H1 (cell line): ENCODE measurements around the gene SMURF2. TPM values are rescaled to one million over a fixed set of nuclear protein-coding genes. Genes with fewer than 3 reads are reported as not detected.

Experiments
- CTCF ChIA-PET: fragments of 300-600 bp; sonication (Branson Sonifier 250); formaldehyde crosslinking; loops from one replicate; lab custom pipeline; 2021; ENCODE audit not compliant: partially characterized antibody; lab: Charles Lee
- POLR2A ChIA-PET: fragments of 300-600 bp; sonication (Branson Sonifier 250); formaldehyde crosslinking; loops from one replicate; lab custom pipeline; 2021; ENCODE audit warnings: inconsistent platforms; ENCODE audit not compliant: partially characterized antibody; lab: Charles Lee
- DNase-seq, 2 experiments: peaks; one replicate each; pipeline versions ENCODE4 v3.0.0 to v3.0.0-alpha.2; 2010 to 2022; ENCODE audit warnings: low spot score in 2 of 2, low read depth in 1 of 2, mixed read lengths in 1 of 2
- FAIRE-seq: peaks from 2 replicates; lab custom pipeline; 2011; peaks lifted over from hg19 to GRCh38; lab: Jason Lieb, UNC
- H2AFZ ChIP-seq: 2 replicates; pipeline ENCODE4 v1.8.1; 2012; ENCODE audit warnings: low read length, inconsistent platforms
- H2AK5ac ChIP-seq: 2 replicates; pipeline ENCODE4 v1.6.1; 2013; ENCODE audit warnings: low read depth, low read length
- H2BK120ac ChIP-seq: replicated peaks from 2 replicates; pipeline ENCODE3; 2013; ENCODE audit warnings: low read depth, low read length, inconsistent platforms
- H2BK12ac ChIP-seq: 2 replicates; pipeline ENCODE4 v1.6.1; 2013; ENCODE audit warnings: low read depth, low read length
- H2BK15ac ChIP-seq: 2 replicates; pipeline ENCODE4 v1.6.1; 2013; ENCODE audit warnings: low read length
- H2BK20ac ChIP-seq: 2 replicates; pipeline ENCODE4 v1.6.1; 2013; ENCODE audit warnings: low read length
- H2BK5ac ChIP-seq: 2 replicates; pipeline ENCODE4 v1.6.1; 2013; ENCODE audit warnings: low read depth, low read length
- H3K14ac ChIP-seq: 2 replicates; pipeline ENCODE4 v1.6.1; 2013; ENCODE audit warnings: inconsistent platforms; ENCODE audit not compliant: insufficient read length
- H3K18ac ChIP-seq: 2 replicates; pipeline ENCODE4 v1.6.1; 2013; ENCODE audit warnings: low read length; ENCODE audit errors: extremely low read depth
- H3K23ac ChIP-seq: 2 replicates; pipeline ENCODE4 v1.6.1; 2013; ENCODE audit warnings: inconsistent platforms; ENCODE audit not compliant: insufficient read length
- H3K23me2 ChIP-seq: 2 replicates; pipeline ENCODE4 v1.6.1; 2013; ENCODE audit warnings: low read depth, low read length
- H3K27ac ChIP-seq: 2 replicates; pipeline ENCODE4 v1.6.1; 2011; ENCODE audit warnings: low read depth, low read length, inconsistent platforms
- H3K27me3 ChIP-seq, 4 experiments: replicated peaks in 1 of 4; 1 replicate in 1 of 4; 2 replicates in 3 of 4; pipeline versions ENCODE4 v1.6.1 to v1.8.1; 2011 to 2013; ENCODE audit warnings: low read length in 3 of 4, mild to moderate bottlenecking in 3 of 4, inconsistent platforms in 2 of 4, mixed read lengths in 2 of 4, moderate library complexity in 1 of 4; ENCODE audit not compliant: control insufficient read depth in 3 of 4, insufficient read depth in 3 of 4; ENCODE audit errors: extremely low read depth in 1 of 4
- H3K36me3 ChIP-seq, 4 experiments: 2 replicates each; pipeline versions ENCODE4 v1.6.1 to v1.8.1; 2011 to 2013; ENCODE audit warnings: mild to moderate bottlenecking in 4 of 4, low read length in 3 of 4, moderate library complexity in 2 of 4, control low read depth in 1 of 4, inconsistent platforms in 1 of 4; ENCODE audit not compliant: insufficient read depth in 4 of 4, control insufficient read depth in 2 of 4
- H3K4ac ChIP-seq: replicated peaks from 2 replicates; pipeline ENCODE3; 2013; ENCODE audit warnings: low read length, low read depth, mixed read lengths, inconsistent platforms; ENCODE audit not compliant: insufficient read length
- H3K4me1 ChIP-seq, 4 experiments: replicated peaks in 1 of 4; 1 replicate in 1 of 4; 2 replicates in 3 of 4; pipeline versions ENCODE4 v1.6.1 to v1.8.1; 2011 to 2013; ENCODE audit warnings: low read length in 3 of 4, inconsistent platforms in 2 of 4, mixed read lengths in 1 of 4; ENCODE audit not compliant: insufficient read depth in 4 of 4, control insufficient read depth in 3 of 4
- H3K4me2 ChIP-seq, 2 experiments: 2 replicates each; pipeline versions ENCODE4 v1.6.1 to v1.8.1; 2011 to 2013; ENCODE audit warnings: low read depth in 2 of 2, low read length in 2 of 2, control low read depth in 1 of 2, inconsistent platforms in 1 of 2, mild to moderate bottlenecking in 1 of 2; ENCODE audit not compliant: insufficient read depth in 1 of 2
- H3K4me3 ChIP-seq, 4 experiments: fragments of 200-600, 300-600 bp in 1 of 4; sonication (generic), shearing (Covaris generic), sonication (Bioruptor Twin) in 1 of 4; 2 replicates each; pipeline versions ENCODE4 v1.5.1 to v1.8.1; 2011 to 2016; ENCODE audit warnings: low read length in 4 of 4, low read depth in 3 of 4, control low read depth in 2 of 4, inconsistent platforms in 2 of 4, mild to moderate bottlenecking in 2 of 4, mixed read lengths in 1 of 4, moderate library complexity in 1 of 4; ENCODE audit not compliant: insufficient read depth in 2 of 4; ENCODE audit errors: extremely low read depth in 1 of 4
- H3K56ac ChIP-seq: replicated peaks from 2 replicates; pipeline ENCODE3; 2013; ENCODE audit warnings: low read depth, mild to moderate bottlenecking, mixed read lengths, low read length, inconsistent platforms; ENCODE audit not compliant: insufficient read length
- H3K79me1 ChIP-seq: 2 replicates; pipeline ENCODE4 v1.6.1; 2013; ENCODE audit warnings: low read depth, low read length, control low read depth
- H3K79me2 ChIP-seq, 2 experiments: 2 replicates each; pipeline versions ENCODE4 v1.6.1 to v1.8.1; 2012 to 2013; ENCODE audit warnings: low read length in 2 of 2, mild to moderate bottlenecking in 2 of 2, inconsistent platforms in 1 of 2; ENCODE audit not compliant: insufficient read depth in 2 of 2, control insufficient read depth in 1 of 2
- H3K9ac ChIP-seq, 4 experiments: replicated peaks in 1 of 4; 1 replicate in 1 of 4; 2 replicates in 3 of 4; pipeline versions ENCODE4 v1.6.1 to v1.8.1; 2011 to 2013; ENCODE audit warnings: low read depth in 3 of 4, low read length in 3 of 4, control low read depth in 2 of 4, mild to moderate bottlenecking in 2 of 4, moderate library complexity in 2 of 4, inconsistent platforms in 1 of 4; ENCODE audit errors: extremely low read depth in 1 of 4
- H3K9me3 ChIP-seq, 2 experiments: 2 replicates each; pipeline versions ENCODE4 v1.6.1 to v1.8.1; 2012 to 2013; ENCODE audit warnings: mild to moderate bottlenecking in 2 of 2, moderate library complexity in 2 of 2, control low read depth in 1 of 2, inconsistent platforms in 1 of 2, low read depth in 1 of 2, low read length in 1 of 2, mixed read lengths in 1 of 2; ENCODE audit not compliant: insufficient read depth in 2 of 2
- H4K20me1 ChIP-seq, 2 experiments: replicated peaks in 1 of 2; 2 replicates each; pipeline versions ENCODE3 to v1.8.1; 2011 to 2013; ENCODE audit warnings: inconsistent platforms in 2 of 2, low read length in 2 of 2, mild to moderate bottlenecking in 1 of 2; ENCODE audit not compliant: insufficient read depth in 2 of 2, control insufficient read depth in 1 of 2
- H4K5ac ChIP-seq: 2 replicates; pipeline ENCODE4 v1.6.1; 2013; ENCODE audit warnings: low read length, low read depth, mixed read lengths, inconsistent platforms; ENCODE audit not compliant: insufficient read length
- H4K8ac ChIP-seq: 2 replicates; pipeline ENCODE4 v1.8.0; 2013; ENCODE audit warnings: mild to moderate bottlenecking, moderate library complexity, low read length, inconsistent platforms; ENCODE audit not compliant: insufficient read depth; ENCODE audit errors: extremely low read depth
- H4K91ac ChIP-seq: replicated peaks from 2 replicates; pipeline ENCODE3; 2013; ENCODE audit warnings: low read length, mixed read lengths, inconsistent platforms; ENCODE audit not compliant: insufficient read length
- POLR2A ChIP-seq, 2 experiments: IDR thresholded peaks; 1 replicate in 1 of 2; 2 replicates in 1 of 2; pipeline ENCODE4 v1.6.1; 2011; ENCODE audit warnings: low read depth in 2 of 2, low read length in 2 of 2, mild to moderate bottlenecking in 2 of 2; ENCODE audit errors: control extremely low read depth in 1 of 2
- RAD21 ChIP-seq, 2 experiments: IDR thresholded peaks in 1 of 2; conservative IDR thresholded peaks in 1 of 2; 2 replicates each; pipeline ENCODE4 v1.6.1; 2011; ENCODE audit warnings: low read depth in 2 of 2, low read length in 2 of 2, improper control_type of control experiment in 1 of 2, inconsistent platforms in 1 of 2, mild to moderate bottlenecking in 1 of 2, moderate library complexity in 1 of 2
- WGBS, 2 experiments: shearing (Covaris generic) in 1 of 2; methylation state at CpG; one replicate each; pipeline versions ENCODE4 v1.1.6 to v1.1.7; 2013 to 2015; ENCODE audit warnings: low lambda C conversion rate in 2 of 2, mixed read lengths in 2 of 2, inconsistent platforms in 1 of 2, low coverage in 1 of 2, missing lambda C conversion rate in 1 of 2; ENCODE audit not compliant: insufficient replicate concordance in 2 of 2, insufficient coverage in 1 of 2, insufficient read length in 1 of 2; ENCODE audit errors: extremely low coverage in 1 of 2, missing lambda C conversion rate in 1 of 2; 5-methylcytosine and 5-hydroxymethylcytosine counted together
- polyA plus RNA-seq, 7 experiments: library from polyadenylated mRNA; depleted of rRNA in 3 of 7; stranded (reverse) in 5 of 7; unstranded in 2 of 7; fragments of >200 nt in 5 of 7; fragments of 200-250 nt in 2 of 7; gene quantifications; 1 replicate in 5 of 7; 2 replicates in 1 of 7; 4 replicates in 1 of 7; pipeline versions ENCODE4 v1.2.1 to v1.2.3, GENCODE V29; 2011 to 2013; ENCODE audit warnings: missing spikeins in 2 of 7, mixed read lengths in 2 of 7
- total RNA-seq: library from RNA; stranded (reverse); fragmentation: NEBNext Ultra II Directional; extraction: Animal tissue kit (Norgen Biotek cat#: 25700); gene quantifications from 2 replicates; pipeline ENCODE4 v1.2.1, GENCODE V29; 2021

SMURF2 gene
- total and polyA plus RNA-seq, 2 of the 8 experiments (the other 6 are each of a cell fraction or from before 2014, with no cell fraction given), result 7.2 to 29.2 TPM

DNA sequence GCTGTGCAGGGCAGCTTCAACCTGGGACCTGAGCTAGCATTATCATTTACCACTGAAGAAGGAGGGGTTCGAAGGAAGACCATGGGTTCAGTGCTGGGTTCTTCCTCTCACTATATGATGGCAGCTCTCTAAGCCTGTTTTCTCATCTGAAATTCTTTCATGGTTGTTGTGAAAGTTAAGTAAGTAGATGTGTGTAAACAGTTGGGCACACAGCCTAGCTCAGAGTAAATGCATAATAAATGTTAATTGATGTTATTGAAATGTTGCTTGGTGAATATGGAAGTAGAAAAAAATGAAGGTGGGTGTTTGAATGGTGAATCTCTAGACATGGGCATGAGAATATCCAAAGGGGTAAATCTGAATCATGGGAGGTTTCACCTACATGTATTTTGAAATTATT lies 146.3 kb downstream of the SMURF2 start:
- no peaks in the 10 kb centered on the region for H3K23me2 ChIP-seq
- WGBS, 2 experiments, result 100% methylated on average over 1 of the region's 1 CpG; no CpG with 5 or more reads in 1 of the 2 experiments
- no peak overlapping the region for H2AFZ ChIP-seq
- TF ChIP-seq POLR2A (IDR thresholded peaks at IDR 0.05; ENCODE audit: control extremely low read depth in 1 of 2, low read depth in 2 of 2, low read length in 2 of 2) (0 out of 3 replicates have a peak, but pooled peaks of 1 of the 2 experiments have one; percentile 24), RAD21 (IDR thresholded peaks at IDR 0.05 in 1 of 2, conservative IDR thresholded peaks at IDR 0.05 in 1 of 2; ENCODE audit: low read depth in 2 of 2, low read length in 2 of 2) (no peak)
- TF ChIP-seq, all 59 proteins: peak for 1
- Histone ChIP-seq H3K79me1 (peaks cover 2% of the 10 kb centered on the region; the same call in 1 of the 2 replicates), H3K4ac (no peak overlapping the region), H3K4me1 (peaks cover 0 to under 1% (median 0%) of the 10 kb centered on the region in 4 experiments; a peak in 1 of 7 replicates), H3K36me3 (peaks cover 9 to 93% (median 62%) of the 10 kb centered on the region in 4 experiments), H3K27me3 (no peaks in the 10 kb centered on the region), H3K23ac (no peak overlapping the region), H3K9ac (no peak overlapping the region), H3K9me3 (no peaks in the 10 kb centered on the region), H4K20me1 (peaks cover 4 to 7% of the 10 kb centered on the region in 2 experiments), H2BK20ac (no peak overlapping the region), H3K79me2 (peaks cover 0 to 24% of the 10 kb centered on the region in 2 experiments; a peak in 2 of 4 replicates), H2BK15ac (no peak overlapping the region), H4K91ac (no peak overlapping the region), H2AK5ac (no peak overlapping the region), H2BK5ac (no peak overlapping the region), H4K5ac (no peak overlapping the region), H4K8ac (no peak overlapping the region), H3K4me3 (no peak overlapping the region), H3K56ac (no peak overlapping the region), H2BK120ac (no peak overlapping the region), H3K27ac (no peak overlapping the region), H3K4me2 (no peak overlapping the region), H3K18ac (no peak overlapping the region), H2BK12ac (no peak overlapping the region), H3K14ac (no peak overlapping the region)
- ChIA-PET CTCF (interaction anchor here (0.8 to 1.3 kb wide), 3 partner anchors 18 to 134 kb away, joined by 3 to 4 read pairs (median 3); no protein-coding TSS in a partner anchor), POLR2A (interaction anchor here (0.8 to 3.2 kb wide), 5 partner anchors 9 to 62 kb away, joined by 3 to 37 read pairs (median 3); partner anchors contain the start of genes CEP95, DDX5 and POLG2)
- no peak for FAIRE-seq
- DNase-seq, result no peak
